ENCODE results near the gene CCDC73.
"Not testable (repeated sequence)": the region's sequence is repeated elsewhere in the genome, so short reads cannot be mapped to it uniquely, and the experiment has no call there.

Gene CCDC73

GRCh38 chr11:32610797-32611352, 183.6 kb downstream of the CCDC73 start:
- Mint-ChIP-seq H3K27ac (no peak overlapping the region), H3K4me3 (no peak overlapping the region), H3K36me3 (ENCODE audit: low read depth) (peaks cover 31% of the 10 kb centered on the region), H3K4me1 (ENCODE audit: low read depth) (no peaks in the 10 kb centered on the region), H3K27me3 (no peaks in the 10 kb centered on the region), H3K9me3 (peaks cover 9% of the 10 kb centered on the region)

GRCh38 chr11:32608826-32609225, 185.6 kb downstream of the CCDC73 start:
- H3K36me3 Mint-ChIP-seq (ENCODE audit: low read depth): peaks cover 46% of the 10 kb centered on the region

GRCh38 chr11:32606220-32606619, 188.2 kb downstream of the CCDC73 start:
- peaks cover 9% of the 10 kb centered on the region for H3K9me3 Mint-ChIP-seq
- H3K36me3 Mint-ChIP-seq (ENCODE audit: low read depth): peaks cover 70% of the 10 kb centered on the region
- H3K4me1 Mint-ChIP-seq (ENCODE audit: low read depth): no peaks in the 10 kb centered on the region
- H3K27ac Mint-ChIP-seq: no peak overlapping the region
- no peaks in the 10 kb centered on the region for H3K27me3 Mint-ChIP-seq
- no peak overlapping the region for H3K4me3 Mint-ChIP-seq

More at GRCh38 chr11:32608826-32609225, 185.6 kb downstream of the CCDC73 start:
- not testable (repeated sequence) for H3K9me3 Mint-ChIP-seq; H3K4me1 Mint-ChIP-seq (ENCODE audit: low read depth); H3K4me3 Mint-ChIP-seq; H3K27ac Mint-ChIP-seq; H3K27me3 Mint-ChIP-seq

- peaks cover 3% of the 10 kb centered on the region for H3K4me1 Mint-ChIP-seq (ENCODE audit: low read depth)
Observed at GRCh38 chr11:32602657-32603415, 191.6 kb downstream of the CCDC73 start.

GRCh38 chr11:32597921-32598320, 196.5 kb downstream of the CCDC73 start:
- no peak overlapping the region for H3K27ac Mint-ChIP-seq
- H3K36me3 Mint-ChIP-seq (ENCODE audit: low read depth): peaks cover 79% of the 10 kb centered on the region

More at GRCh38 chr11:32602657-32603415, 191.6 kb downstream of the CCDC73 start:
- H3K27me3 Mint-ChIP-seq: no peaks in the 10 kb centered on the region
- no peak overlapping the region for H3K4me3 Mint-ChIP-seq
- H3K9me3 Mint-ChIP-seq: peaks cover 5% of the 10 kb centered on the region
- H3K27ac Mint-ChIP-seq: no peak overlapping the region
- H3K36me3 Mint-ChIP-seq (ENCODE audit: low read depth): peaks cover 72% of the 10 kb centered on the region

GRCh38 chr11:32596114-32596513, 198.3 kb downstream of the CCDC73 start:
- H3K4me3 Mint-ChIP-seq, H3K27me3 Mint-ChIP-seq, H3K9me3 Mint-ChIP-seq: not testable (repeated sequence)
- Mint-ChIP-seq H3K27ac (peak overlapping the region; percentile 49), H3K36me3 (ENCODE audit: low read depth) (peaks cover 81% of the 10 kb centered on the region), H3K4me1 (ENCODE audit: low read depth) (peaks cover 54% of the 10 kb centered on the region)

More at GRCh38 chr11:32597921-32598320, 196.5 kb downstream of the CCDC73 start:
- Mint-ChIP-seq H3K9me3 (no peaks in the 10 kb centered on the region), H3K4me3 (no peak overlapping the region), H3K4me1 (ENCODE audit: low read depth) (peaks cover 43% of the 10 kb centered on the region), H3K27me3 (no peaks in the 10 kb centered on the region)

GRCh38 chr11:32594272-32594671, 200.2 kb downstream of the CCDC73 start:
- Mint-ChIP-seq H3K4me1 (ENCODE audit: low read depth) (peaks cover 54% of the 10 kb centered on the region), H3K27ac (no peak overlapping the region), H3K36me3 (ENCODE audit: low read depth) (peaks cover 89% of the 10 kb centered on the region), H3K9me3 (no peaks in the 10 kb centered on the region), H3K4me3 (no peak overlapping the region), H3K27me3 (no peaks in the 10 kb centered on the region)

GRCh38 chr11:32586576-32587190, 207.8 kb downstream of the CCDC73 start:
- H3K36me3 Mint-ChIP-seq (ENCODE audit: low read depth): peaks cover 68% of the 10 kb centered on the region
- peaks cover 51% of the 10 kb centered on the region for H3K4me1 Mint-ChIP-seq (ENCODE audit: low read depth)
- H3K27me3 Mint-ChIP-seq: no peaks in the 10 kb centered on the region
- peak overlapping the region; percentile 99 for H3K4me3 Mint-ChIP-seq
- peak overlapping the region; percentile 82 for H3K27ac Mint-ChIP-seq
- H3K9me3 Mint-ChIP-seq: no peaks in the 10 kb centered on the region

GRCh38 chr11:32584921-32585320, 209.5 kb downstream of the CCDC73 start:
- peak overlapping the region; percentile 99 for H3K27ac Mint-ChIP-seq
- H3K4me1 Mint-ChIP-seq (ENCODE audit: low read depth): peaks cover 48% of the 10 kb centered on the region
- peak overlapping the region; percentile 99 for H3K4me3 Mint-ChIP-seq
- H3K9me3 Mint-ChIP-seq: no peaks in the 10 kb centered on the region
- H3K27me3 Mint-ChIP-seq: no peaks in the 10 kb centered on the region
- peaks cover 51% of the 10 kb centered on the region for H3K36me3 Mint-ChIP-seq (ENCODE audit: low read depth)

GRCh38 chr11:32583459-32584271, 210.8 kb downstream of the CCDC73 start, which contains the start of gene EIF3M:
Gene EIF3M (plus strand): TSS chr11:32583831. CDS start chr11:32583888, 57 bp downstream.
- Mint-ChIP-seq H3K27ac (peak within 1 kb of the TSS; percentile 99), H3K9me3 (no peaks in the 10 kb centered on the region), H3K36me3 (ENCODE audit: low read depth) (peaks cover 41% of the 10 kb centered on the region)

GRCh38 chr11:32581556-32581955, 212.9 kb downstream of the CCDC73 start:
- Mint-ChIP-seq H3K9me3 (no peaks in the 10 kb centered on the region), H3K4me3 (no peak overlapping the region), H3K27ac (no peak overlapping the region), H3K36me3 (ENCODE audit: low read depth) (peaks cover 24% of the 10 kb centered on the region), H3K4me1 (ENCODE audit: low read depth) (peaks cover 30% of the 10 kb centered on the region), H3K27me3 (no peaks in the 10 kb centered on the region)

More at GRCh38 chr11:32583459-32584271, 210.8 kb downstream of the CCDC73 start, which contains the start of gene EIF3M:
- no peaks in the 10 kb centered on the region for H3K27me3 Mint-ChIP-seq
- peak within 1 kb of the TSS; percentile 99 for H3K4me3 Mint-ChIP-seq
- H3K4me1 Mint-ChIP-seq (ENCODE audit: low read depth): peaks cover 47% of the 10 kb centered on the region

- Mint-ChIP-seq H3K27ac (no peak overlapping the region), H3K9me3 (no peaks in the 10 kb centered on the region), H3K36me3 (ENCODE audit: low read depth) (peaks cover 21% of the 10 kb centered on the region), H3K4me3 (no peak overlapping the region), H3K4me1 (ENCODE audit: low read depth) (peaks cover 24% of the 10 kb centered on the region), H3K27me3 (no peaks in the 10 kb centered on the region)
Observed at GRCh38 chr11:32580967-32581366, 213.5 kb downstream of the CCDC73 start.

GRCh38 chr11:32576456-32576855, 218.0 kb downstream of the CCDC73 start:
- H3K27ac Mint-ChIP-seq: no peak overlapping the region
- no peaks in the 10 kb centered on the region for H3K9me3 Mint-ChIP-seq
- H3K4me3 Mint-ChIP-seq: no peak overlapping the region
- H3K36me3 Mint-ChIP-seq (ENCODE audit: low read depth): no peaks in the 10 kb centered on the region
- H3K4me1 Mint-ChIP-seq (ENCODE audit: low read depth): no peaks in the 10 kb centered on the region
- H3K27me3 Mint-ChIP-seq: peaks cover 11% of the 10 kb centered on the region

- no peaks in the 10 kb centered on the region for H3K36me3 Mint-ChIP-seq (ENCODE audit: low read depth)
- H3K27me3 Mint-ChIP-seq: peaks cover 21% of the 10 kb centered on the region
- no peaks in the 10 kb centered on the region for H3K9me3 Mint-ChIP-seq
Observed at GRCh38 chr11:32575070-32575469, 219.4 kb downstream of the CCDC73 start.

More at GRCh38 chr11:32575070-32575469, 219.4 kb downstream of the CCDC73 start:
- H3K27ac Mint-ChIP-seq: no peak overlapping the region
- no peak overlapping the region for H3K4me3 Mint-ChIP-seq
- no peaks in the 10 kb centered on the region for H3K4me1 Mint-ChIP-seq (ENCODE audit: low read depth)
